Esophagus muscularis mucosa (tissue), 4 donors: ENCODE measurements around the gene GPR180. TPM values are rescaled to one million over a fixed set of nuclear protein-coding genes. Genes with fewer than 3 reads are reported as not detected.

Experiments
- DNase-seq: peaks from one replicate; pipeline ENCODE4 v3.0.0-alpha.2; 2017; ENCODE audit errors: extremely low spot score
- H3K27ac ChIP-seq, 4 donors: fragments of 200-600 bp; sonication (generic); replicated peaks in 1 of 4; 1 replicate in 3 of 4; 2 replicates in 1 of 4; pipeline ENCODE4 v1.5.1; 2016 to 2019; ENCODE audit warnings: mild to moderate bottlenecking in 1 of 4
- H3K27me3 ChIP-seq, 4 donors: fragments of 200-600 bp; sonication (generic); one replicate each; pipeline versions ENCODE4 v1.5.1 to v1.6.0; 2016 to 2019
- H3K36me3 ChIP-seq, 4 donors: fragments of 200-600 bp; sonication (generic); one replicate each; pipeline ENCODE4 v1.5.1; 2016 to 2019
- H3K4me1 ChIP-seq, 4 donors: fragments of 200-600 bp; sonication (generic); one replicate each; pipeline ENCODE4 v1.5.1; 2016 to 2019
- H3K4me3 ChIP-seq, 4 donors: fragments of 200-600 bp; sonication (generic); 1 replicate in 2 of 4; 2 replicates in 2 of 4; pipeline ENCODE4 v1.5.1; 2016 to 2019; ENCODE audit warnings: mild to moderate bottlenecking in 4 of 4, moderate library complexity in 1 of 4
- H3K9me3 ChIP-seq, 4 donors: fragments of 200-600 bp; sonication (generic); 1 replicate in 3 of 4; 2 replicates in 1 of 4; pipeline ENCODE4 v1.5.1; 2016 to 2019
- CTCF ChIP-seq, 3 experiments: fragments of 200-600 bp in 2 of 3; fragments of 450-650 bp in 1 of 3; sonication (generic) in 2 of 3; IDR thresholded peaks; one replicate each; pipeline ENCODE4 v1.5.1; 2017 to 2019; ENCODE audit warnings: antibody characterized with exemption in 3 of 3, mild to moderate bottlenecking in 2 of 3, moderate library complexity in 1 of 3
- EP300 ChIP-seq: sonication (generic); formaldehyde crosslinking; IDR thresholded peaks from one replicate; pipeline ENCODE4 v1.6.1; 2017; ENCODE audit warnings: antibody characterized with exemption
- POLR2A ChIP-seq: fragments of 450-650 bp; IDR thresholded peaks from one replicate; pipeline ENCODE4 v1.6.1; 2017; ENCODE audit warnings: antibody characterized with exemption, moderate library complexity, mild to moderate bottlenecking, low read depth
- POLR2AphosphoS5 ChIP-seq, 2 donors: sonication (generic); formaldehyde crosslinking; IDR thresholded peaks; one replicate each; pipeline ENCODE4 v1.6.1; 2017; ENCODE audit warnings: antibody characterized with exemption in 2 of 2
- WGBS: methylation state at CpG from one replicate; pipeline ENCODE4 v1.1.5; 2018; 5-methylcytosine and 5-hydroxymethylcytosine counted together
- intact Hi-C: fragments of 100-400 bp; cut with DNase I; formaldehyde crosslinking; loops from one replicate; pipeline ENCODE4 v1.15.1; 2023
- total RNA-seq, 4 donors: library from RNA; depleted of rRNA; stranded (reverse); fragments of >200 nt; gene quantifications; one replicate each; pipeline versions ENCODE4 v1.1.0 to v1.2.1, GENCODE V29; 2016

GPR180 gene
- total RNA-seq, 4 donors from 2014 or later, result 2.7 to 4.7 (median 4.4) TPM

GRCh38 chr13:94640721-94641120 lies 39.1 kb downstream of the GPR180 start:
- no peak for DNase-seq
- Histone ChIP-seq H3K9me3 (peaks cover 0 to 5% (median 0%) of the 10 kb centered on the region in 4 donors), H3K4me3 (no peak overlapping the region), H3K4me1 (peaks cover 0 to 20% (median 14%) of the 10 kb centered on the region in 4 donors), H3K27ac (no peak overlapping the region), H3K36me3 (no peaks in the 10 kb centered on the region), H3K27me3 (no peaks in the 10 kb centered on the region)
- TF ChIP-seq EP300 (no peak), CTCF (IDR thresholded peaks at IDR 0.05) (no peak)
- WGBS, result 50% methylated on average over 2 of the region's 2 CpGs
- intact Hi-C loops, result no loop called here

- no peaks in the 10 kb centered on the region for H3K27me3 ChIP-seq
- H3K27ac ChIP-seq, result no peak overlapping the region
- DNase-seq, result no peak
- intact Hi-C loops, result no loop called here
- no peak overlapping the region for H3K4me3 ChIP-seq
- H3K36me3 ChIP-seq, result no peaks in the 10 kb centered on the region
- peaks cover 0 to 20% (median 14%) of the 10 kb centered on the region in 4 donors for H3K4me1 ChIP-seq
- peaks cover 0 to 5% (median 0%) of the 10 kb centered on the region in 4 donors for H3K9me3 ChIP-seq
- TF ChIP-seq CTCF (IDR thresholded peaks at IDR 0.05) (no peak), POLR2A (no peak), POLR2AphosphoS5 (IDR thresholded peaks at IDR 0.05) (no peak), EP300 (no peak)
- 7% methylated on average over 3 of the region's 3 CpGs for WGBS
Observed at GRCh38 chr13:94641409-94641941, 39.8 kb downstream of the GPR180 start.

- DNase-seq, result no peak
- Histone ChIP-seq H3K4me1 (peaks cover 0 to 7% (median 5%) of the 10 kb centered on the region in 4 donors), H3K36me3 (no peaks in the 10 kb centered on the region), H3K4me3 (no peak overlapping the region), H3K27ac (no peak overlapping the region), H3K27me3 (no peaks in the 10 kb centered on the region), H3K9me3 (no peaks in the 10 kb centered on the region)
- intact Hi-C loops, result no loop called here
- 88% methylated on average over 4 of the region's 4 CpGs for WGBS
- no peak for TF ChIP-seq EP300
- TF ChIP-seq POLR2A, result no peak
- TF ChIP-seq CTCF (IDR thresholded peaks at IDR 0.05), result no peak
- TF ChIP-seq POLR2AphosphoS5 (IDR thresholded peaks at IDR 0.05), result no peak
Observed at GRCh38 chr13:94646904-94647303, 45.2 kb downstream of the GPR180 start.

- H3K27ac ChIP-seq, result no peak overlapping the region
- H3K4me3 ChIP-seq, result no peak overlapping the region
- TF ChIP-seq POLR2AphosphoS5 (IDR thresholded peaks at IDR 0.05) (no peak), CTCF (IDR thresholded peaks at IDR 0.05) (no peak), EP300 (no peak), POLR2A (no peak)
- WGBS, result 70% methylated on average over 1 of the region's 1 CpG
- H3K27me3 ChIP-seq, result no peaks in the 10 kb centered on the region
- no peaks in the 10 kb centered on the region for H3K36me3 ChIP-seq
- peaks cover 0 to 8% (median 3%) of the 10 kb centered on the region in 4 donors for H3K9me3 ChIP-seq
- H3K4me1 ChIP-seq, result no peaks in the 10 kb centered on the region
- intact Hi-C loops, result no loop called here
- no peak for DNase-seq
Observed at GRCh38 chr13:94656176-94656575, 54.5 kb downstream of the GPR180 start.

GRCh38 chr13:94656766-94657165 lies 55.1 kb downstream of the GPR180 start:
- Histone ChIP-seq H3K9me3 (peaks cover 0 to 8% (median 3%) of the 10 kb centered on the region in 4 donors), H3K27me3 (no peaks in the 10 kb centered on the region), H3K4me3 (no peak overlapping the region), H3K4me1 (no peaks in the 10 kb centered on the region), H3K36me3 (no peaks in the 10 kb centered on the region), H3K27ac (no peak overlapping the region)
- DNase-seq, result no peak
- intact Hi-C loops, result no loop called here
- 43% methylated on average over 1 of the region's 1 CpG for WGBS
- TF ChIP-seq POLR2AphosphoS5 (IDR thresholded peaks at IDR 0.05), result no peak
- TF ChIP-seq POLR2A, result no peak
- no peak for TF ChIP-seq CTCF (IDR thresholded peaks at IDR 0.05)
- no peak for TF ChIP-seq EP300
